GM12875 (cell line): ENCODE results near the gene PLCB1.

Experiments
- H3K4me3 ChIP-seq: one replicate; pipeline ENCODE4 v1.5.1; 2011; ENCODE audit warnings: low read depth, low read length, control low read depth
- TF ChIP-seq, protein P1 (sequence below): IDR thresholded peaks from 2 replicates; pipeline ENCODE4 v1.5.1; 2011; ENCODE audit warnings: low read depth, mild to moderate bottlenecking, control low read depth, inconsistent platforms, low read length, moderate library complexity, borderline replicate concordance; ENCODE audit not compliant: insufficient read depth

The PLCB1 gene

DNA sequence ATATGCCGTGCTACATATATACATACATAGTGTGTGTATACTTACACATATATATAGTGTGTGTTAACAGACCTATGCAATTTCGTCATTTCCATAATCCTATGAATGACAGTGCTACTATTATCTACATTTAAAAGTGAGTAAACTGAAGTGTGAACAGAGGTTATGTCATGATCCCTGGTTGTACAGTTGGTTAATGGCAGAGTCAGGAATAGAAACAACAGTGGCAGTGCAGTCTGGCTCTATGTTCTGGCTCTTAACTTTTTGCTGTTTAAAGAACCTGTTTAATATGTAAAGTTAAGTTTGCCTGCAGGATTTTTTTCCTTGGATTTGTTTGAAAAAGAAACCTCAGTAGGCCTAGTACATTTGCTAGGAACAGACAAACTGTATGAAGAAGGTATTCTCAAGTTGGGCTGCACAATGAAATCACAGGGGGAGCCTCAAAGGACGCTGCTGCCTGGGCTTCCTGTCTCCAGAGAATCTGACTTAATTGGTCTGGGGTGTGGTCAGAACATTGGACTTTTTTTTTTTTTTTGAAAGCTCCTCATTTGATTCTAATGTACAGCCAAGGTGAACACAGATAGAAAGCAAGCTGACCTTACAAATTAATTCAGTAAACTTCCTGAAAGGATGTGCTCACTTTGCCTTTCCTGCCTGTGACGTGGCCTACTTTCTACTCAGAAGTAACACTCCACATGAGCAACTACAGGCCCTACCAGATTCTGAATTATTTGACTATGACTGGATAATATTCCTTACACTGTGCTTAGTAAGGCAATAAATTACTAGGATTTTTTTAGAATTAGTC lies 29.4 kb downstream of the PLCB1 start:
- TF ChIP-seq, protein P1, sequence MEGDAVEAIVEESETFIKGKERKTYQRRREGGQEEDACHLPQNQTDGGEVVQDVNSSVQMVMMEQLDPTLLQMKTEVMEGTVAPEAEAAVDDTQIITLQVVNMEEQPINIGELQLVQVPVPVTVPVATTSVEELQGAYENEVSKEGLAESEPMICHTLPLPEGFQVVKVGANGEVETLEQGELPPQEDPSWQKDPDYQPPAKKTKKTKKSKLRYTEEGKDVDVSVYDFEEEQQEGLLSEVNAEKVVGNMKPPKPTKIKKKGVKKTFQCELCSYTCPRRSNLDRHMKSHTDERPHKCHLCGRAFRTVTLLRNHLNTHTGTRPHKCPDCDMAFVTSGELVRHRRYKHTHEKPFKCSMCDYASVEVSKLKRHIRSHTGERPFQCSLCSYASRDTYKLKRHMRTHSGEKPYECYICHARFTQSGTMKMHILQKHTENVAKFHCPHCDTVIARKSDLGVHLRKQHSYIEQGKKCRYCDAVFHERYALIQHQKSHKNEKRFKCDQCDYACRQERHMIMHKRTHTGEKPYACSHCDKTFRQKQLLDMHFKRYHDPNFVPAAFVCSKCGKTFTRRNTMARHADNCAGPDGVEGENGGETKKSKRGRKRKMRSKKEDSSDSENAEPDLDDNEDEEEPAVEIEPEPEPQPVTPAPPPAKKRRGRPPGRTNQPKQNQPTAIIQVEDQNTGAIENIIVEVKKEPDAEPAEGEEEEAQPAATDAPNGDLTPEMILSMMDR: no peak
- H3K4me3 ChIP-seq: no peak overlapping the region

DNA sequence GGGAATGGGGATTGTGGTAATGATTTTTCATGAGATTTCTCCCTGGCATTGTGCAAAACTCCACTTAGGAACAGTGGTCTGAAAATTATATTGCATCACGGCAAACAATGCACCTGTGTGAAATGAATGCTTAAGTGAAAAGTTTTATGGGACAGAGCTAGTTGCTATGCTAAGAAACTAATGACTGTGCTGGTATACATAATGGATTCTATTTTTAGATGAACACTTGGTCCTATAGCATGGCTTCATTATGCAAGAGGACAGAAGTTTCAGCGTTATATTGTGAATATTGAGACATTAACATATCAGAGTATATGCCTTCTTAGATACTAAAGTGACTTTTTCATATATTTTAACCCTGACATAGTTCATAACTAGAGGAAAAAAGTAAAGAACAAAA lies 30.5 kb downstream of the PLCB1 start:
- TF ChIP-seq, protein P1: no peak
- H3K4me3 ChIP-seq: no peak overlapping the region

DNA sequence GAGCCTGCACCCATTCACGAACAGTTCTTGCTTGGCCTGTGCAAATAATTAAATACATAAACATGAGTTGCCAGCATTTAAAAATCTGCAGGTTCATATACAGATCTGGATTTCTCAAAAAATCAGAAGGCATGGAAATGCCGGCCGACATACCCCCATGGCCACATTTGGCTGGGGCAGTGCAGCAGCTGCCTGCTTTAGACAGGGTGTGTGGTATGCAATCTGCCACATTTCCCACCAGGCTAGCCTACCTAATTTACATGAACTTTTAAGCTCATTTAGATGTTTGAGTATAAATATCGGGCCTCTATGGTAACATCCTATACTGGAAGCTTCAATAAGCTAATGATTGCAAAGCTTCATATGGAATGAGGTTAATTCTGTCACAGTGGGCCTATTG lies 31.5 kb downstream of the PLCB1 start:
- no peak overlapping the region for H3K4me3 ChIP-seq
- TF ChIP-seq, protein P1: no peak

DNA sequence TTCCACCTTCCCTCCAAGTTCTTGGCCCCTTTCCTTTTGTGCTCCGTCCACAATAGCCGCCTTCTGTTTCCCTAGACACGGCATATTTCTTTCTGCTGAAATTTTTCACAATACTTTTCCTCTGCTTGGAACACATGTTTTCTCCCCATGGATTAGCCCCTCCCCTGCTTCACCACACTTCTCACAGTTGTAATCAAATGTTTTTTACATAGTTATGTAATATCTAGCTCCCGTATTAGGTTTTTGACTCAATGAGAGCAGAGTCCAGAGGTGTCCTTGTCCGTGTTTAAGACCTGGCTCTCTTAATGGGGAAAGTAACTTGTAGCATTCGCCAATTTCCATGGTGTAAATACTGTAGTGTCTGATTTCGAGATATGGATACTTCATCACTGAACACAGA lies 34.7 kb downstream of the PLCB1 start:
- TF ChIP-seq, protein P1: no peak
- H3K4me3 ChIP-seq: no peak overlapping the region

DNA sequence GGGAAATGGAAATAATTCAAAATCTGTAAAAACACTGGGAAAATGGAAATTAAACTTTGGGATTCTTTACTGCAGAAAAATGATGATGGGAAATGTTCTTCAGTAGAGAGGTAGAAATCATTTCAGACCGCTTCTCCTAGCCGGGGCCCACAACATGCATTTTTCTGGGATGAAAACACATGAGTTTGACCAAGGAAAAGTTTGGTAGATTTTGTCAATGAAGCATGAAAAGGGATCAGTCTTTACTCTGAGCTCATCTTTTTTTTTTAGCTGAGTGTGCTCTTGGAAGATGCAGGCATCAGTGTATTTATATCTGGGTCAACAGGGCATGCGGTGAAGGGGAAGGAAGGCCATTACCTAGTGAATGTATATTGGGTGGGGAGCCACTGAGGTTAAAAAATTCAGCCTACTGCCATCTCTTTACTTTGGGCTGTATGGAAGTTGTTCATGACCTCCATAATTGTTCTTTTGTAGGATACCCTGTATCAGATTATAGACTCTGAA lies 36.8 kb downstream of the PLCB1 start:
- no peak overlapping the region for H3K4me3 ChIP-seq
- TF ChIP-seq, protein P1: no peak

DNA sequence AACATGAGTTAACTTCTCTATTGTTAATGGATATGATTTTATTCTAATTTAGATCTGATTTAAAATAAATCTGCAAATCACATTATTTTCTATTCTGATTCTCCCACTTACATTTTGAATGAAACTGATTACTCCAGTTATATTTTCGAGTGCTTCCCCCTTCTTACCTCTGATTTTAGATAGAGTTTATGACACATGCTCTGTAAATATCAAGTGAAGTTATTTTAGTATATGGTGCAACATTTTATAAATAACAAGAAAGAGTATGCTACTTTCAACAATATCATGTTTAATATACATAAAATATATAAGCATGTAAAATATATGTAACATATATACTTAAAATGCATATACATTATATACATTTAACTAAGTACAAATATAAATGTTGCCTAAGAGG lies 38.9 kb downstream of the PLCB1 start:
- TF ChIP-seq, protein P1: no peak
- no peak overlapping the region for H3K4me3 ChIP-seq

DNA sequence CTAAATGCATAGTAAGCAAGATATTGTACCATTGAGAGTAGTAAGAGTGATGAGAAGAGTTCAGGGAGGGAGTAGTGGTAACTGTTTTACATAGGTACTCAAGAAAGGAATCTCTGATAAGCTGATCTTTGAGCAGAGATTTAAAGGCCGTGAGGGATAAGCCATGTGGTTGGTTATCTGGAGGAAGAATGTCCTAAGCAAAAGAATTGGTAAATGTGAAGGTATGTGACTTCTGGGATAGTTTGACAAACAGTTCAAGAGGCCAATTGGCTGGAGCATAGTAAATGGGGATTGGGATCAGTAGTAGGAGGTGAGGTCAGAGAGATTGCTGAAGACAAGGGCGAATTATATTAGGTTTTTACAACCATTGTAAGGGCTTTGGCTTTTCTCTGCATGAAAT lies 40.1 kb downstream of the PLCB1 start:
- TF ChIP-seq, protein P1: no peak
- H3K4me3 ChIP-seq: no peak overlapping the region
